B cell (primary cell): ENCODE measurements around the gene TSPOAP1. TPM values are rescaled to one million over a fixed set of nuclear protein-coding genes. Genes with fewer than 3 reads are reported as not detected.

Source experiments
- ATAC-seq: fragments of 200-7000 bp; cut with Tn5 transposase; one replicate; pipeline ENCODE4 v1.10.0; 2021; ENCODE audit warnings: low read depth, mild to moderate bottlenecking, moderate number of reproducible peaks, moderate library complexity
- CTCF ChIA-PET: fragments of 350-600 bp; sonication (Branson Sonifier 250); formaldehyde crosslinking; loops from one replicate; lab custom pipeline; 2021; ENCODE audit warnings: antibody characterized with exemption, inconsistent platforms; lab: Charles Lee
- POLR2A ChIA-PET: fragments of 350-600 bp; sonication (Branson Sonifier 250); formaldehyde crosslinking; loops from one replicate; lab custom pipeline; 2021; ENCODE audit warnings: antibody characterized with exemption; lab: Charles Lee
- DNase-seq: peaks from one replicate; pipeline ENCODE4 v3.0.0; 2013
- H2AFZ ChIP-seq: 2 replicates; pipeline ENCODE4 v1.6.1; 2012; ENCODE audit warnings: mild to moderate bottlenecking, low read depth, low read length; ENCODE audit not compliant: insufficient read depth, poor library complexity, severe bottlenecking
- H3K27ac ChIP-seq, 2 donors: 1 replicate in 1 of 2; 2 replicates in 1 of 2; pipeline ENCODE4 v1.5.1; 2012 to 2013; ENCODE audit warnings: low read length in 2 of 2, mild to moderate bottlenecking in 2 of 2, moderate library complexity in 1 of 2
- H3K27me3 ChIP-seq, 4 experiments: fragments of 200-600 bp in 1 of 4; sonication (generic) in 1 of 4; replicated peaks in 1 of 4; 1 replicate in 2 of 4; 2 replicates in 2 of 4; pipeline versions ENCODE4 v1.6.1 to v1.7.0; 2013 to 2016; ENCODE audit warnings: low read length in 3 of 4, mild to moderate bottlenecking in 2 of 4, mixed read lengths in 1 of 4, moderate library complexity in 1 of 4; ENCODE audit not compliant: insufficient read depth in 4 of 4, control insufficient read depth in 3 of 4; ENCODE audit errors: control extremely low read depth in 1 of 4
- H3K36me3 ChIP-seq, 2 experiments: replicated peaks in 1 of 2; 1 replicate in 1 of 2; 2 replicates in 1 of 2; pipeline versions ENCODE4 v1.6.1 to v1.7.1; 2013; ENCODE audit warnings: low read length in 1 of 2; ENCODE audit not compliant: insufficient read depth in 2 of 2, control insufficient read depth in 1 of 2; ENCODE audit errors: control extremely low read depth in 1 of 2, extremely low read depth in 1 of 2
- H3K4me1 ChIP-seq, 2 donors: fragments of 200-600 bp in 1 of 2; sonication (generic) in 1 of 2; 1 replicate in 1 of 2; 2 replicates in 1 of 2; pipeline versions ENCODE4 v1.5.1 to v1.6.1; 2013 to 2017; ENCODE audit warnings: low read length in 2 of 2; ENCODE audit not compliant: control insufficient read depth in 2 of 2, insufficient read depth in 2 of 2
- H3K4me2 ChIP-seq: replicated peaks from 2 replicates; pipeline ENCODE3; 2012; ENCODE audit warnings: mild to moderate bottlenecking, low read depth, low read length; ENCODE audit not compliant: poor library complexity, severe bottlenecking
- H3K4me3 ChIP-seq, 5 experiments: fragments of 200-600 bp in 1 of 5; sonication (generic) in 1 of 5; 1 replicate in 3 of 5; 2 replicates in 2 of 5; pipeline versions ENCODE4 v1.5.1 to v1.7.0; 2011 to 2016; ENCODE audit warnings: low read length in 4 of 5, mild to moderate bottlenecking in 4 of 5, low read depth in 2 of 5, control low read depth in 1 of 5, moderate library complexity in 1 of 5; ENCODE audit not compliant: insufficient read depth in 1 of 5; ENCODE audit errors: control extremely low read depth in 1 of 5, extremely low read depth in 1 of 5
- H3K79me2 ChIP-seq: fragments of 200-600 bp; sonication (generic); one replicate; pipeline ENCODE4 v1.6.0; 2016; ENCODE audit warnings: low read length; ENCODE audit not compliant: control insufficient read depth, insufficient read depth
- H3K9ac ChIP-seq: fragments of 200-600 bp; sonication (generic); 2 replicates; pipeline ENCODE4 v1.6.1; 2017; ENCODE audit warnings: mild to moderate bottlenecking, low read length, moderate library complexity
- H3K9me3 ChIP-seq, 3 donors: one replicate each; pipeline versions ENCODE4 v1.6.1 to v1.7.1; 2013; ENCODE audit warnings: low read length in 2 of 3; ENCODE audit not compliant: control insufficient read depth in 2 of 3, insufficient read depth in 1 of 3; ENCODE audit errors: control extremely low read depth in 1 of 3
- H4K20me1 ChIP-seq: 2 replicates; pipeline ENCODE4 v1.6.0; 2012; ENCODE audit warnings: mild to moderate bottlenecking, low read length; ENCODE audit not compliant: insufficient read depth, control insufficient read depth, poor library complexity, severe bottlenecking
- H3K27ac Mint-ChIP-seq: one replicate; pipeline ENCODE4 v1.8.0; 2021; ENCODE audit warnings: mixed read lengths
- H3K27me3 Mint-ChIP-seq: one replicate; pipeline ENCODE4 v1.8.0; 2021; ENCODE audit warnings: mixed read lengths
- H3K4me1 Mint-ChIP-seq: one replicate; pipeline ENCODE4 v1.8.0; 2021; ENCODE audit warnings: mixed read lengths
- H3K4me3 Mint-ChIP-seq: one replicate; pipeline ENCODE4 v1.8.0; 2021; ENCODE audit warnings: mixed read lengths
- H3K9me3 Mint-ChIP-seq: one replicate; pipeline ENCODE4 v1.8.0; 2022; ENCODE audit warnings: mixed read lengths; ENCODE audit not compliant: insufficient read depth
- EZH2 ChIP-seq: IDR thresholded peaks from 2 replicates; pipeline ENCODE4 v1.6.1; 2012; ENCODE audit warnings: borderline replicate concordance, low read depth, mild to moderate bottlenecking, moderate library complexity, low read length; ENCODE audit not compliant: insufficient read depth, poor library complexity, severe bottlenecking
- WGBS: methylation state at CpG from one replicate; pipeline ENCODE4 v1.1.5; 2013; ENCODE audit warnings: missing lambda C conversion rate; ENCODE audit not compliant: insufficient coverage; 5-methylcytosine and 5-hydroxymethylcytosine counted together
- intact Hi-C: fragments of 100-400 bp; cut with micrococcal nuclease; formaldehyde crosslinking; loops from one replicate; pipeline ENCODE4 v1.10.0; 2022
- polyA plus RNA-seq: library from polyadenylated mRNA; depleted of rRNA; stranded (reverse); fragments of >200 nt; gene quantifications from 2 replicates; pipeline ENCODE4 v1.2.3, GENCODE V29; 2012
- total RNA-seq, 2 donors: library from RNA; stranded (reverse); fragments of 120-200 nt in 1 of 2; gene quantifications; 1 replicate in 1 of 2; 2 replicates in 1 of 2; pipeline versions ENCODE4 v1.2.3 to v1.2.4, GENCODE V29; 2013 to 2022
- TF ChIP-seq, protein P1 (sequence below): fragments of 200-600 bp; IDR thresholded peaks from one replicate; pipeline ENCODE4 v1.8.0; 2022; ENCODE audit warnings: antibody characterized with exemption, mild to moderate bottlenecking

Gene TSPOAP1
- total and polyA plus RNA-seq, 2 donors (not counting 1 experiment from before 2014, with no cell fraction given): 10.8 to 30.7 TPM

DNA sequence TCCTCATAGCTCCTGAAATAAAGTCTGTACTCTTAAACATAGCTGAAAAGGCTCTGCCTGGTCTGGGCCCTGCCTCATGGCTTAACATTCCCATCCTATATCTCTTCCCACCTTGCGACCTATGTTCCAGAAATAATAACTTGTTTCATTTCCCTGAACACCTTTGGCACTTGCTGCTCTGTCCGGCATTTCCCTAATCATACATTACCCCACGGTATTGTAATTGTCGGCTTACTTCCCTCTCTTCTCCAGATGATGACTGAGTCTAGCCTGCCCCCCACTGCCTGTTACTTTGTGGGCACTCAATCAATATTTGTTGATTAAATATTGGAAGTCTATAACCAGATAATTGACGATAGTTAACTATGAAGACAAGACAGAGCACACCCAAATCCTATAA lies 46.7 kb upstream of the TSPOAP1 start:
- Histone ChIP-seq H3K27me3 (no peaks in the 10 kb centered on the region), H3K9ac (no peak overlapping the region), H3K4me1 (peaks cover 3 to 13% of the 10 kb centered on the region in 2 donors), H2AFZ (no peak overlapping the region), H3K4me3 (no peak overlapping the region), H3K27ac (no peak overlapping the region), H3K4me2 (no peak overlapping the region), H3K36me3 (no peaks in the 10 kb centered on the region), H3K9me3 (no peaks in the 10 kb centered on the region), H3K79me2 (no peaks in the 10 kb centered on the region), H4K20me1 (no peaks in the 10 kb centered on the region)
- H3K9me3 Mint-ChIP-seq: no peaks in the 10 kb centered on the region
- intact Hi-C loops: loop anchor here (1.0 kb wide), 1 partner anchor 58 kb away; no protein-coding TSS in a partner anchor
- no peak overlapping the region for H3K4me3 Mint-ChIP-seq
- H3K27ac Mint-ChIP-seq: no peak overlapping the region
- POLR2A ChIA-PET: interaction anchor here (0.6 kb wide), 1 partner anchor 628 kb away, joined by 9 read pairs; no protein-coding TSS in a partner anchor
- ATAC-seq: no peak
- no peak for DNase-seq
- WGBS: 90% methylated on average over 2 of the region's 5 CpGs
- no peak for TF ChIP-seq EZH2
- TF ChIP-seq, protein P1, sequence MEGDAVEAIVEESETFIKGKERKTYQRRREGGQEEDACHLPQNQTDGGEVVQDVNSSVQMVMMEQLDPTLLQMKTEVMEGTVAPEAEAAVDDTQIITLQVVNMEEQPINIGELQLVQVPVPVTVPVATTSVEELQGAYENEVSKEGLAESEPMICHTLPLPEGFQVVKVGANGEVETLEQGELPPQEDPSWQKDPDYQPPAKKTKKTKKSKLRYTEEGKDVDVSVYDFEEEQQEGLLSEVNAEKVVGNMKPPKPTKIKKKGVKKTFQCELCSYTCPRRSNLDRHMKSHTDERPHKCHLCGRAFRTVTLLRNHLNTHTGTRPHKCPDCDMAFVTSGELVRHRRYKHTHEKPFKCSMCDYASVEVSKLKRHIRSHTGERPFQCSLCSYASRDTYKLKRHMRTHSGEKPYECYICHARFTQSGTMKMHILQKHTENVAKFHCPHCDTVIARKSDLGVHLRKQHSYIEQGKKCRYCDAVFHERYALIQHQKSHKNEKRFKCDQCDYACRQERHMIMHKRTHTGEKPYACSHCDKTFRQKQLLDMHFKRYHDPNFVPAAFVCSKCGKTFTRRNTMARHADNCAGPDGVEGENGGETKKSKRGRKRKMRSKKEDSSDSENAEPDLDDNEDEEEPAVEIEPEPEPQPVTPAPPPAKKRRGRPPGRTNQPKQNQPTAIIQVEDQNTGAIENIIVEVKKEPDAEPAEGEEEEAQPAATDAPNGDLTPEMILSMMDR: no peak
- peaks cover 17% of the 10 kb centered on the region for H3K4me1 Mint-ChIP-seq
- CTCF ChIA-PET: interaction anchor here (9.3 kb wide), 1 partner anchor 58 kb away, joined by 65 read pairs; no protein-coding TSS in a partner anchor
- H3K27me3 Mint-ChIP-seq: no peaks in the 10 kb centered on the region

DNA sequence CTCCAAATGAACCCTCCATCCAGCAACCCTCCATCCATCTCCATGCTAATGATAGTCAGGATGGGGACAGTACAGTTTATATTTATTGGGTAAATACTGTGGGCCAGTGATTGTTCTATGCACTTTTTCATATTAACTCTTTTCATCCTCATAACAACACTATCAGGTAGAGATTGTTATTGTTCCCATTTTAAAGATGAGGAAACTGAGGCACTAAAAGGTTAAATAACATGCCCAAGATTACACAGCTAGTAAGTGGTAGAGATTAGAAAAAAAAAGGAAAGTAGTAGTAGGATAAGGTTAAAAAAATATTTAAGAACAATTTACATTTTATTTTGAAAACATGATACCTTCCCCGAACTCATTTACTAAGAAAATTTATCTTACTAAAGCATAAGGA lies 45.3 kb upstream of the TSPOAP1 start:
- TF ChIP-seq EZH2: no peak
- TF ChIP-seq, protein P1: no peak
- Histone ChIP-seq H3K4me1 (peaks cover 13 to 26% of the 10 kb centered on the region in 2 donors), H3K27ac (no peak overlapping the region), H4K20me1 (no peaks in the 10 kb centered on the region), H3K4me2 (no peak overlapping the region), H3K4me3 (no peak overlapping the region), H3K9ac (no peak overlapping the region), H3K79me2 (no peaks in the 10 kb centered on the region), H3K9me3 (no peaks in the 10 kb centered on the region), H3K27me3 (no peaks in the 10 kb centered on the region), H2AFZ (no peak overlapping the region), H3K36me3 (no peaks in the 10 kb centered on the region)
- Mint-ChIP-seq H3K27ac (no peak overlapping the region), H3K27me3 (no peaks in the 10 kb centered on the region), H3K4me3 (no peak overlapping the region), H3K9me3 (no peaks in the 10 kb centered on the region), H3K4me1 (peaks cover 26% of the 10 kb centered on the region)
- CTCF ChIA-PET: interaction anchor here (9.3 kb wide), 1 partner anchor 57 kb away, joined by 65 read pairs; no protein-coding TSS in a partner anchor
- intact Hi-C loops: no loop called here
- no CpG with 5 or more reads among the region's 1 CpG for whole genome bisulfite sequencing
- ATAC-seq: no peak
- POLR2A ChIA-PET: no interaction called here
- DNase-seq: no peak
